GM12875 (cell line): ENCODE data around the gene RNF186.

Experiments
- H3K4me3 ChIP-seq: one replicate; pipeline ENCODE4 v1.5.1; 2011; ENCODE audit warnings: low read depth, low read length, control low read depth
- TF ChIP-seq, protein P1 (sequence below): IDR thresholded peaks from 2 replicates; pipeline ENCODE4 v1.5.1; 2011; ENCODE audit warnings: low read depth, mild to moderate bottlenecking, control low read depth, inconsistent platforms, low read length, moderate library complexity, borderline replicate concordance; ENCODE audit not compliant: insufficient read depth

Gene RNF186

DNA sequence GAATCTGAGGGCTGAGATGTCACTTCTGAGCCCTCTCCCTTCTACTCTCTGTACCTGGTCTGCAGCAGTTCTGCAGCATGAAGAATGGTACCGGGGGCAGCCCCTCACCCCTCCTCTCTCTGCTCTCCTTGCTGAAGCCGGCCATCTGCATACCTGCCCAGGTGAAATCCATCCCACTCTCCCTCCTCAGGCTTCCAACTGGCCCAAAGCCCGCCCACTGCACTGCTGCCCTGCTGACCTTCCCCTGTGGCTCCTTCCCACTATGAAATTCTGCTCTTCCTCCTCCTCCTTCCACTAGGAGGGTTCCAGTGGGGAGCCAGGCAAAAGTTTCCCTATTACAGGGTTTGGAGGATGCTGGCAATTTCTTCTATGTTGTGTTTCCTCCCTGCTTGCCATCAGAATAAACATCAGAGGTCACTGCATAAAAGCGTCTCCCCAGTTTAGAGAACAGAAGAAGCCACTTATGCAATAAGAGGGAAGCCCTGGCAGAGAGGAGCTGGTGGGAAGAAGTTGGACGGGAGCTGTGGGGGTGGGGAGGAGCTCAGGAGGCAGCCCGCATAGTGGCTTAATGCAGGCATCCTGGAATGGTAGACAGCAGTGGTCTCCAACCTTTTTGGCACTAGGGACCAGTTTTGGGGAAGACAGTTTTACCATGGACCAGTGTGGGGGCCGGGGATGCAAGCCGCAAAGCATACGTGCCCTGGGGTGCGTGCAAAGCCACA, 45.7 kb downstream of the RNF186 start:
- H3K4me3 ChIP-seq = no peak overlapping the region
- TF ChIP-seq, protein P1, sequence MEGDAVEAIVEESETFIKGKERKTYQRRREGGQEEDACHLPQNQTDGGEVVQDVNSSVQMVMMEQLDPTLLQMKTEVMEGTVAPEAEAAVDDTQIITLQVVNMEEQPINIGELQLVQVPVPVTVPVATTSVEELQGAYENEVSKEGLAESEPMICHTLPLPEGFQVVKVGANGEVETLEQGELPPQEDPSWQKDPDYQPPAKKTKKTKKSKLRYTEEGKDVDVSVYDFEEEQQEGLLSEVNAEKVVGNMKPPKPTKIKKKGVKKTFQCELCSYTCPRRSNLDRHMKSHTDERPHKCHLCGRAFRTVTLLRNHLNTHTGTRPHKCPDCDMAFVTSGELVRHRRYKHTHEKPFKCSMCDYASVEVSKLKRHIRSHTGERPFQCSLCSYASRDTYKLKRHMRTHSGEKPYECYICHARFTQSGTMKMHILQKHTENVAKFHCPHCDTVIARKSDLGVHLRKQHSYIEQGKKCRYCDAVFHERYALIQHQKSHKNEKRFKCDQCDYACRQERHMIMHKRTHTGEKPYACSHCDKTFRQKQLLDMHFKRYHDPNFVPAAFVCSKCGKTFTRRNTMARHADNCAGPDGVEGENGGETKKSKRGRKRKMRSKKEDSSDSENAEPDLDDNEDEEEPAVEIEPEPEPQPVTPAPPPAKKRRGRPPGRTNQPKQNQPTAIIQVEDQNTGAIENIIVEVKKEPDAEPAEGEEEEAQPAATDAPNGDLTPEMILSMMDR = no peak

DNA sequence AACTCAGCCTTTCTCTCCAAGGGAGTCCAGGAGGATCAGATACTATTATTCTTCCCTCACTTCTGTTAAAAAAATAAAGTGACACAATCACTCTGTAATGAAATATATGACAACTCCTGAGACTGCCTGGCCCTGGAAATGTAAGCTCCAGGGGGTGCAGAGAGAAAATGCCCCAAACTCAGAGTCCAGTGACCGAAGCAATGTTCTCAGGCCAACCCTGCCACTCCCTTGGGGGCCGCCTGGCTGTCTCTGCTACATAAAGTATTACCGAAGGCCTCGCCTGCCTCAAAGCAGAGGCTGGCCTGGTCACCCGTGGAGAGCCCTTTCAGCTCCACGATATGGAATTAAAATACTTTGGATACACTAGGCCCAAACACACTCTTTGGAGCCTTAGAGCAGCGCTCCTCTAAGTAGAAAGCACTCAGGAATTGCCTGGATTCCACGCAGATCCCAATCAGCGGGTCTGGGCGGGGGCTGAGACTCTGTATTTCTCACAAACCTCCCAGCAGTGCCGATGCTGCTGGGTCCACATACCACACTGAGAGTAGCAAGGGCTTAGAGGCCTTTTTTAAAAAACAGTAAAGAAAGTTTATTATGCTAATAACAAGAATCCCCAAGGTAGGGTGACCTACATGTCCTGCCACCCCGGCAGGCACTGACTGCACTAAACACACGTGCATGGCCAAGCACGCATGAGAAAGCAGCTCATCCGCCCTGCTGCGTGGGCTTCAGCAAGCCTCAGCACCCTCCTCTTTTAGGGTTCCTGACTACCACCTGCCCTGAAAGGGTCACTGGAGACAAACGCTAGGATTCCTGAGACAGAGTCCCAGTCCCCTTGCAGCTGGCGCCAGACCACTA, 46.5 kb downstream of the RNF186 start:
- no peak overlapping the region for H3K4me3 ChIP-seq
- TF ChIP-seq, protein P1 = no peak

DNA sequence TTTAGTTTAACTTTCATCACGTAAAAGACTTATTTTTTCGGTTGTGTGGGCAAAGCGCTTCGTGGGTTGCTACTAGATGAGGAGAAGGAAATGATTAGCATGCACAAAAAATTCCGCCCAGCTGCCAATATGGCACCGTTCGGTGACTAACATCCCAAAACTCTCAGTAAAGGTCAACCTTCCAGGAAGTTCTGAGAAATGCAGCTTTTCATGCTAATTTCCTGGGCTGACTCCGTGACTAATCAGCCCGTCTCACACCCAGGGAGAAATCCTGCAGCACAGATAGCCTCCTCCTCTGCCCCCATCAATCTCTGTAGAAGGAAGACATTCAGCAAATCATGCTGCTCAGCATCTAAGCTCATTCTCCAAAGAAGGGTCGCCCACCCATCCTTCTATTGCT, 49.5 kb downstream of the RNF186 start:
- H3K4me3 ChIP-seq = no peak overlapping the region
- TF ChIP-seq, protein P1 = no peak

DNA sequence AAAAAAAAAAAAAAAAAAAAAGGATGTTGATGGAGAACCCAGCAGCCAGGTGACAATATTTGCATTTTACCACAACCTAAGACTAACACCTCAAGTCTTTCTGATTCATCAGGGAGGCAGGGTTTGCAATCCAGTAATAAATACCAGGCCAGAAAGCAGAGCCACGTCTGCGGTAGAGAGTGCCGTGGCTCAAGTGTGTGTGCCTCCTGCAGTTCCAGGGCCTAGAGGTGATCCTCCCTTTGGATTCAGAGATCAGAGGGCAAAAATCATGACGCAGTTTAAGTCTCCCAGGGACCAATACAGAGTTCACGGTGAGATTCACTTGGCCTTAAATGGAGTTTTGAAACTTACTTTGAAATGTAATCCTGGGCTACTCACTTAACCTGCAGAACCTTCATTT, 50.2 kb downstream of the RNF186 start:
- H3K4me3 ChIP-seq = no peak overlapping the region
- TF ChIP-seq, protein P1 = no peak
